Naive thymus-derived CD4-positive, alpha-beta T cell (primary cell): Measurements from ENCODE around the gene HLA-DQB1. TPM values are rescaled to one million over a fixed set of nuclear protein-coding genes. Genes with fewer than 3 reads are reported as not detected.
"Not testable (repeated sequence)": the region's sequence is repeated elsewhere in the genome, so short reads cannot be mapped to it uniquely, and the experiment has no call there.

Source experiments
- ATAC-seq: fragments of 150-1000 bp; cut with Tn5 transposase; 2 replicates; pipeline ENCODE4 v1.10.0; 2021; ENCODE audit warnings: mild to moderate bottlenecking, moderate library complexity
- CTCF ChIA-PET: fragments of 350-600 bp; sonication (Branson Sonifier 250); formaldehyde crosslinking; loops from one replicate; lab custom pipeline; 2021; ENCODE audit warnings: antibody characterized with exemption; lab: Charles Lee
- POLR2A ChIA-PET: fragments of 350-600 bp; sonication (Branson Sonifier 250); formaldehyde crosslinking; loops from one replicate; lab custom pipeline; 2021; ENCODE audit warnings: antibody characterized with exemption, inconsistent platforms; lab: Charles Lee
- DNase-seq, 9 donors: peaks; one replicate each; pipeline versions ENCODE4 v3.0.0 to v3.0.0-alpha.2; 2020 to 2022; ENCODE audit warnings: mixed read lengths in 1 of 9
- H3K27ac ChIP-seq: one replicate; pipeline ENCODE4 v1.7.0; 2013; ENCODE audit warnings: mild to moderate bottlenecking, low read depth, low read length, moderate library complexity
- H3K27me3 ChIP-seq, 2 donors: one replicate each; pipeline ENCODE4 v1.7.0; 2013; ENCODE audit warnings: low read length in 2 of 2, mild to moderate bottlenecking in 2 of 2, moderate library complexity in 2 of 2; ENCODE audit not compliant: control insufficient read depth in 2 of 2, insufficient read depth in 2 of 2
- H3K36me3 ChIP-seq, 3 experiments: 1 replicate in 2 of 3; 2 replicates in 1 of 3; pipeline ENCODE4 v1.7.0; 2013; ENCODE audit warnings: low read length in 3 of 3, mild to moderate bottlenecking in 3 of 3, moderate library complexity in 1 of 3; ENCODE audit not compliant: insufficient read depth in 3 of 3, control insufficient read depth in 2 of 3
- H3K4me1 ChIP-seq, 2 donors: one replicate each; pipeline ENCODE4 v1.7.0; 2013; ENCODE audit warnings: low read length in 2 of 2, mild to moderate bottlenecking in 2 of 2, moderate library complexity in 1 of 2; ENCODE audit not compliant: control insufficient read depth in 2 of 2, insufficient read depth in 2 of 2
- H3K4me3 ChIP-seq: 2 replicates; pipeline ENCODE4 v1.7.0; 2013; ENCODE audit warnings: mild to moderate bottlenecking, low read length
- H3K9me3 ChIP-seq, 3 experiments: 1 replicate in 2 of 3; 2 replicates in 1 of 3; pipeline ENCODE4 v1.7.0; 2013; ENCODE audit warnings: low read length in 3 of 3; ENCODE audit not compliant: control insufficient read depth in 2 of 3
- H3K27ac Mint-ChIP-seq, 9 donors: one replicate each; pipeline ENCODE4 v1.8.0; 2020 to 2022; ENCODE audit warnings: mixed read lengths in 9 of 9, mild to moderate bottlenecking in 8 of 9, moderate library complexity in 5 of 9, inconsistent platforms in 2 of 9
- H3K27me3 Mint-ChIP-seq, 5 donors: one replicate each; pipeline ENCODE4 v1.8.0; 2021 to 2022; ENCODE audit warnings: mixed read lengths in 5 of 5, mild to moderate bottlenecking in 1 of 5
- H3K36me3 Mint-ChIP-seq, 5 donors: one replicate each; pipeline ENCODE4 v1.8.0; 2020 to 2022; ENCODE audit warnings: mixed read lengths in 5 of 5, mild to moderate bottlenecking in 3 of 5, inconsistent platforms in 1 of 5
- H3K4me1 Mint-ChIP-seq, 7 donors: one replicate each; pipeline ENCODE4 v1.8.0; 2020 to 2022; ENCODE audit warnings: mixed read lengths in 7 of 7, mild to moderate bottlenecking in 3 of 7, inconsistent platforms in 1 of 7
- H3K4me3 Mint-ChIP-seq, 10 donors: one replicate each; pipeline ENCODE4 v1.8.0; 2020 to 2022; ENCODE audit warnings: mild to moderate bottlenecking in 10 of 10, mixed read lengths in 10 of 10, moderate library complexity in 6 of 10, inconsistent platforms in 2 of 10
- H3K9me3 Mint-ChIP-seq, 11 donors: one replicate each; pipeline ENCODE4 v1.8.0; 2020 to 2022; ENCODE audit warnings: mixed read lengths in 11 of 11, mild to moderate bottlenecking in 4 of 11, inconsistent platforms in 1 of 11, moderate library complexity in 1 of 11
- intact Hi-C, 2 donors: fragments of 100-400 bp; cut with micrococcal nuclease; formaldehyde crosslinking; loops; one replicate each; pipeline ENCODE4 v1.15.1; 2023
- polyA plus RNA-seq, 2 donors: library from polyadenylated mRNA; unstranded; fragments of 300-500 nt; fragmentation: Illumina TruSeq; gene quantifications; one replicate each; pipeline ENCODE4 v1.2.3, GENCODE V29; 2021
- total RNA-seq, 6 experiments: library from RNA in 5 of 6; stranded (reverse) in 5 of 6; gene quantifications; 1 replicate in 5 of 6; 2 replicates in 1 of 6; pipeline ENCODE4 v1.2.3 and lab custom pipeline; 2021 to 2026

Gene HLA-DQB1
- total and polyA plus RNA-seq, 7 experiments from 2014 or later, result 1.2 to 38.9 (median 5.7) TPM

- Mint-ChIP-seq H3K4me3 (no peak overlapping the region), H3K27me3 (peaks cover 0 to 37% (median 6%) of the 10 kb centered on the region in 5 donors), H3K27ac (no peak overlapping the region), H3K36me3 (peaks cover 0 to 9% (median 5%) of the 10 kb centered on the region in 5 donors), H3K4me1 (peaks cover 0 to 17% (median 8%) of the 10 kb centered on the region in 7 donors), H3K9me3 (peaks cover 0 to 2% (median 0%) of the 10 kb centered on the region in 11 donors)
- no peaks in the 10 kb centered on the region for H3K27me3 ChIP-seq
- intact Hi-C loops, result no loop called here
- H3K9me3 ChIP-seq, result no peaks in the 10 kb centered on the region
- H3K27ac ChIP-seq, result no peak overlapping the region
- H3K36me3 ChIP-seq, result no peaks in the 10 kb centered on the region
- DNase-seq (no peak), ATAC-seq (no peak)
- H3K4me1 ChIP-seq, result peaks cover 0 to 6% of the 10 kb centered on the region in 2 donors
- ChIA-PET POLR2A (no interaction called here), CTCF (no interaction called here)
- H3K4me3 ChIP-seq, result no peak overlapping the region
Measured at GRCh38 chr6:32642720-32643106, 23.7 kb downstream of the HLA-DQB1 start.

- H3K27ac ChIP-seq, H3K9me3 Mint-ChIP-seq, H3K4me3 ChIP-seq, CTCF ChIA-PET, intact Hi-C loops, H3K27me3 ChIP-seq, ATAC-seq, DNase-seq, H3K9me3 ChIP-seq, H3K4me3 Mint-ChIP-seq, POLR2A ChIA-PET, H3K4me1 ChIP-seq, H3K36me3 Mint-ChIP-seq, H3K36me3 ChIP-seq: not testable (repeated sequence)
- Mint-ChIP-seq H3K27ac (peak overlapping the region in 2 of 9 donors; percentile 4 to 31), H3K27me3 (peaks cover 0 to 36% (median 10%) of the 10 kb centered on the region in 5 donors), H3K4me1 (peaks cover 0 to 21% (median 8%) of the 10 kb centered on the region in 7 donors)
Measured at GRCh38 chr6:32641785-32642719, 24.4 kb downstream of the HLA-DQB1 start.

GRCh38 chr6:32641122-32641521 is 25.3 kb downstream of the HLA-DQB1 start:
- DNase-seq, result no peak
- H3K27ac ChIP-seq, result no peak overlapping the region
- H3K9me3 ChIP-seq, result no peaks in the 10 kb centered on the region
- ChIA-PET CTCF (interaction anchor here (0.6 kb wide), 1 partner anchor 264 kb away, joined by 3 read pairs; no protein-coding TSS in a partner anchor), POLR2A (no interaction called here)
- peaks cover 0 to 23% (median 8%) of the 10 kb centered on the region in 7 donors for H3K4me1 Mint-ChIP-seq
- H3K27me3 ChIP-seq, result no peaks in the 10 kb centered on the region
- H3K4me3 Mint-ChIP-seq, result no peak overlapping the region
- intact Hi-C loops, result no loop called here
- no peak overlapping the region for H3K27ac Mint-ChIP-seq
- no peak overlapping the region for H3K4me3 ChIP-seq
- peaks cover 0 to 40% (median 11%) of the 10 kb centered on the region in 5 donors for H3K27me3 Mint-ChIP-seq
- H3K36me3 Mint-ChIP-seq, result peaks cover 0 to 9% (median 5%) of the 10 kb centered on the region in 5 donors
- ATAC-seq, result no peak
- peaks cover 0 to 2% (median 0%) of the 10 kb centered on the region in 11 donors for H3K9me3 Mint-ChIP-seq
- peaks cover 0 to 6% of the 10 kb centered on the region in 2 donors for H3K4me1 ChIP-seq
- H3K36me3 ChIP-seq, result no peaks in the 10 kb centered on the region

- peak overlapping the region in 1 of 9 donors; percentile 36 for H3K27ac Mint-ChIP-seq
- ChIA-PET CTCF (no interaction called here), POLR2A (no interaction called here)
- DNase-seq (no peak), ATAC-seq (no peak)
- peaks cover 0 to 45% (median 8%) of the 10 kb centered on the region in 5 donors for H3K27me3 Mint-ChIP-seq
- H3K27me3 ChIP-seq, result no peaks in the 10 kb centered on the region
- peaks cover 0 to 8% (median 3%) of the 10 kb centered on the region in 5 donors for H3K36me3 Mint-ChIP-seq
- H3K4me1 Mint-ChIP-seq, result peaks cover 0 to 29% (median 8%) of the 10 kb centered on the region in 7 donors
- no peaks in the 10 kb centered on the region for H3K36me3 ChIP-seq
- H3K9me3 Mint-ChIP-seq, result peaks cover 0 to 2% (median 0%) of the 10 kb centered on the region in 11 donors
- no peaks in the 10 kb centered on the region for H3K9me3 ChIP-seq
- H3K4me3 ChIP-seq, result no peak overlapping the region
- H3K4me1 ChIP-seq, result peaks cover 0 to 6% of the 10 kb centered on the region in 2 donors
- intact Hi-C loops, result no loop called here
- H3K27ac ChIP-seq, result no peak overlapping the region
- no peak overlapping the region for H3K4me3 Mint-ChIP-seq
Measured at GRCh38 chr6:32639440-32640394, 26.7 kb downstream of the HLA-DQB1 start.

- CTCF ChIA-PET, result no interaction called here
- no peak for ATAC-seq
- Histone ChIP-seq H3K36me3 (no peaks in the 10 kb centered on the region), H3K27me3 (no peaks in the 10 kb centered on the region), H3K27ac (no peak overlapping the region), H3K4me1 (peaks cover 0 to 6% of the 10 kb centered on the region in 2 donors), H3K9me3 (no peaks in the 10 kb centered on the region), H3K4me3 (no peak overlapping the region)
- H3K36me3 Mint-ChIP-seq, result peaks cover 0 to 8% (median 3%) of the 10 kb centered on the region in 5 donors
- peaks cover 0 to 49% (median 7%) of the 10 kb centered on the region in 5 donors for H3K27me3 Mint-ChIP-seq
- intact Hi-C loops, result no loop called here
- DNase-seq, result no peak
- peak overlapping the region in 1 of 10 donors; percentile 59 for H3K4me3 Mint-ChIP-seq
- H3K9me3 Mint-ChIP-seq, result peaks cover 0 to 3% (median 0%) of the 10 kb centered on the region in 11 donors
- POLR2A ChIA-PET, result no interaction called here
- no peak overlapping the region for H3K27ac Mint-ChIP-seq
- H3K4me1 Mint-ChIP-seq, result peaks cover 0 to 32% (median 11%) of the 10 kb centered on the region in 7 donors
Measured at GRCh38 chr6:32638532-32639219, 27.8 kb downstream of the HLA-DQB1 start.

GRCh38 chr6:32637883-32638282 is 28.6 kb downstream of the HLA-DQB1 start:
- H3K36me3 ChIP-seq, result no peaks in the 10 kb centered on the region
- no peak for DNase-seq
- ChIA-PET POLR2A (no interaction called here), CTCF (no interaction called here)
- no peaks in the 10 kb centered on the region for H3K27me3 ChIP-seq
- H3K4me3 ChIP-seq, result no peak overlapping the region
- no peak for ATAC-seq
- intact Hi-C loops, result no loop called here
- H3K4me1 Mint-ChIP-seq, result peaks cover 0 to 32% (median 11%) of the 10 kb centered on the region in 7 donors
- peaks cover 0 to 4% (median 0%) of the 10 kb centered on the region in 11 donors for H3K9me3 Mint-ChIP-seq
- H3K27ac Mint-ChIP-seq, result peak overlapping the region in 1 of 9 donors; percentile 26
- H3K4me1 ChIP-seq, result peaks cover 0 to 6% of the 10 kb centered on the region in 2 donors
- no peaks in the 10 kb centered on the region for H3K9me3 ChIP-seq
- H3K27me3 Mint-ChIP-seq, result peaks cover 0 to 44% (median 9%) of the 10 kb centered on the region in 5 donors
- H3K36me3 Mint-ChIP-seq, result peaks cover 0 to 8% (median 3%) of the 10 kb centered on the region in 5 donors
- no peak overlapping the region for H3K27ac ChIP-seq
- peak overlapping the region in 1 of 10 donors; percentile 31 for H3K4me3 Mint-ChIP-seq
